Peyer's patch (tissue), 4 donors: ENCODE data around the gene GCN1. TPM values are rescaled to one million over a fixed set of nuclear protein-coding genes. Genes with fewer than 3 reads are reported as not detected.

Experiments
- DNase-seq, 3 donors: peaks; one replicate each; pipeline ENCODE4 v3.0.0-alpha.2; 2017 to 2019
- H3K27ac ChIP-seq, 4 donors: fragments of 200-600 bp; sonication (generic); one replicate each; pipeline ENCODE4 v1.5.1; 2016 to 2019
- H3K27me3 ChIP-seq, 2 donors: fragments of 200-600 bp; sonication (generic); one replicate each; pipeline ENCODE4 v1.5.1; 2019
- H3K36me3 ChIP-seq, 3 donors: fragments of 200-600 bp; sonication (generic); one replicate each; pipeline ENCODE4 v1.5.1; 2016 to 2019
- H3K4me1 ChIP-seq, 4 donors: fragments of 200-600 bp; sonication (generic); one replicate each; pipeline ENCODE4 v1.5.1; 2016 to 2019
- H3K4me3 ChIP-seq, 4 donors: fragments of 200-600 bp; sonication (generic); 1 replicate in 3 of 4; 2 replicates in 1 of 4; pipeline ENCODE4 v1.5.1; 2016 to 2019; ENCODE audit warnings: mild to moderate bottlenecking in 1 of 4
- H3K9me3 ChIP-seq, 4 donors: fragments of 200-600 bp; sonication (generic); one replicate each; pipeline ENCODE4 v1.5.1; 2016 to 2019; ENCODE audit warnings: mild to moderate bottlenecking in 1 of 4
- CTCF ChIP-seq, 6 experiments: fragments of 450-650 bp in 4 of 6; fragments of 200-600 bp in 2 of 6; sonication (generic) in 1 of 6; IDR thresholded peaks; one replicate each; pipeline ENCODE4 v1.5.1; 2017 to 2019; ENCODE audit warnings: antibody characterized with exemption in 6 of 6, mild to moderate bottlenecking in 3 of 6, moderate library complexity in 1 of 6
- POLR2A ChIP-seq, 2 donors: fragments of 450-650 bp; IDR thresholded peaks; one replicate each; pipeline ENCODE4 v1.5.1; 2017; ENCODE audit warnings: antibody characterized with exemption in 2 of 2, mild to moderate bottlenecking in 2 of 2, moderate library complexity in 2 of 2
- total RNA-seq, 4 donors: library from RNA; depleted of rRNA; stranded (reverse); fragments of >200 nt; gene quantifications; one replicate each; pipeline ENCODE4 v1.1.0, GENCODE V29; 2016

GCN1 gene
- total RNA-seq, 4 donors from 2014 or later, result 64.1 to 171 (median 126) TPM

GRCh38 chr12:120144215-120144614 lies 50.3 kb downstream of the GCN1 start:
- Histone ChIP-seq H3K27ac (no peak overlapping the region), H3K36me3 (peaks cover 0 to 100% (median 0%) of the 10 kb centered on the region in 3 donors), H3K4me3 (no peak overlapping the region), H3K9me3 (no peaks in the 10 kb centered on the region), H3K27me3 (no peaks in the 10 kb centered on the region), H3K4me1 (no peaks in the 10 kb centered on the region)
- TF ChIP-seq POLR2A (IDR thresholded peaks at IDR 0.05), result no peak
- no peak for TF ChIP-seq CTCF (IDR thresholded peaks at IDR 0.05)
- no peak for DNase-seq

DNA sequence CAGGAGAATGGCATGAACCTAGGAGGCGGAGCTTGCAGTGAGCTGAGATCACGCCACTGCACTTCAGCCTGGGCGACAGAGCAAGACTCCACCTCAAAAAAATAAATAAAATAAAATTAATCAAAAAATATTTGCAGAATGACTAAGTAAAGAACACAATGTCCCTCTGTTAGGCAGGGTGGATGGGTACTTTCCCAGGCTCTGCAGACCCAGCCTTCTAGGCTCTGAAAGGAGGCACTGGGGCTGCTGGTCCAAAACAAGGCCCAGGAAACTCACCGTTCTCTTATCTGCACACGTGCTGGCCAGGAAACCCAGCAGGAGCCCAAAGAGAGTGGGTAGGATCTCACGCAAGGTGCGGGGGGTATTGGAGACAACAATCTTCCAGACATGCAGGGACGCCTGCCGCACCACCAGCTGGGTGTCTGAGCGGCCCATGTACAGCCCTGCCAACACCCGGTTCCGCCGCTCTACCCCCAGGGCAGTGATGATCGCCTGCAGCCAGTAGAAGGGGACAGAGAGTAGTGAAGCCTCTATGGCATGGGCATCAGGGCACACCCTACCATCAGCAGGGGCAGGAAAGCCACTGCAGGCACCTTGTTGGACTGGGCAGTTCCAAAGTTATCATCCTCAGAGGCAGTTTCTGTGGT lies 52.2 kb downstream of the GCN1 start:
- Histone ChIP-seq H3K36me3 (peaks cover 0 to 100% (median 0%) of the 10 kb centered on the region in 3 donors), H3K27ac (no peak overlapping the region), H3K4me1 (no peaks in the 10 kb centered on the region), H3K9me3 (no peaks in the 10 kb centered on the region), H3K27me3 (no peaks in the 10 kb centered on the region), H3K4me3 (no peak overlapping the region)
- DNase-seq, result no peak
- TF ChIP-seq CTCF (IDR thresholded peaks at IDR 0.05), result no peak
- TF ChIP-seq POLR2A (IDR thresholded peaks at IDR 0.05), result no peak

DNA sequence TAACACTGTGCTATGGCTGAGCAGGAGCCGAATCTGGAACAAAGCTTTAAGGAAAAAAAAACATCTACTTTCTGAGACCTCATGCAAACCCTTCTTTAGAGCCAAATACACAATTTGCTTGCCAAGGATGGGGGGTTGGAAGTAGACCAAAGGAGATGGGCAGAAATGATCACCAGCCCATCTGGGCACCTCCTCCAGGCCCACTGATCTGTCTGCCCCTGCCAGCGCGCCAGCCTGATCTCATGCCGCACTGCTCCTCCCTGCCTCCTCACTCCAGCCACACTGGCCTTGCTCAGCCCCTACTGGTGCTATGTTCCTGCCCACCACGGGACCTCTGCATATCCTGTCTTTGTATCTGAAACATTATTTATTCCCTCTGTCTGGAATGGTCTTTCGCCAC lies 53.2 kb downstream of the GCN1 start:
- no peak for TF ChIP-seq CTCF (IDR thresholded peaks at IDR 0.05)
- TF ChIP-seq POLR2A (IDR thresholded peaks at IDR 0.05), result no peak
- DNase-seq, result no peak
- no peak overlapping the region for H3K27ac ChIP-seq
- H3K36me3 ChIP-seq, result peaks cover 0 to 100% (median 0%) of the 10 kb centered on the region in 3 donors
- no peaks in the 10 kb centered on the region for H3K4me1 ChIP-seq
- no peaks in the 10 kb centered on the region for H3K27me3 ChIP-seq
- no peaks in the 10 kb centered on the region for H3K9me3 ChIP-seq
- no peak overlapping the region for H3K4me3 ChIP-seq

- TF ChIP-seq POLR2A (IDR thresholded peaks at IDR 0.05) (no peak), CTCF (IDR thresholded peaks at IDR 0.05) (no peak)
- Histone ChIP-seq H3K4me3 (no peak overlapping the region), H3K9me3 (no peaks in the 10 kb centered on the region), H3K36me3 (peaks cover 0 to 100% (median 0%) of the 10 kb centered on the region in 3 donors), H3K27me3 (no peaks in the 10 kb centered on the region), H3K27ac (no peak overlapping the region), H3K4me1 (no peaks in the 10 kb centered on the region)
- peak in 1 of 3 donors; percentile 34 for DNase-seq
Measured at GRCh38 chr12:120140603-120141002, 53.9 kb downstream of the GCN1 start.

- Histone ChIP-seq H3K9me3 (no peaks in the 10 kb centered on the region), H3K4me1 (no peaks in the 10 kb centered on the region), H3K27ac (no peak overlapping the region), H3K4me3 (no peak overlapping the region), H3K27me3 (no peaks in the 10 kb centered on the region), H3K36me3 (peaks cover 0 to 100% (median 0%) of the 10 kb centered on the region in 3 donors)
- no peak for DNase-seq
- TF ChIP-seq CTCF (IDR thresholded peaks at IDR 0.05) (no peak), POLR2A (IDR thresholded peaks at IDR 0.05) (no peak)
Measured at GRCh38 chr12:120139958-120140357, 54.6 kb downstream of the GCN1 start.
